COLO668 (cell line): ENCODE results near the gene SMIM12.

Experiments
- DNase-seq: peaks from one replicate; lab custom pipeline; 2025; ENCODE audit not compliant: unreplicated experiment; lab: John Stamatoyannopoulos, UW

The SMIM12 gene

DNA sequence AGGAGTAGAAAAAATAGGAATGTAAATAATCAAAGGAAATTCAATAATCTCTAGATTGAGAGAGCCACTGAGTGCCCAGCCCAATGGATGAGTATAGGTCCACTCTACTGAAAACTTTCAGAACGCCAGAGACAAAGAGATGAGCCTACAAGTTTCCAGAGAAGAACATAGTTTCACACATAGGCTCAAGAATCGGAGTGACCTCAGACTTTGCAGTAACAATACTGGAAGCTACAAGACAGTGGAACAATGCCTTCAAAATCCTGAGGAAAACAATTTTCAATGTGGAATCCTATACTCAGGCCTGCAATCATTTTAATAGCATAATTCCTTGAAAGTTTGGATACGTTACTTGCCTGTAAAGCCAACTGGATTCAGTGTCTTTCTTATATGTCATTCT, 55.8 kb downstream of the SMIM12 start:
- DNase-seq, result no peak
